Dermis blood vessel endothelial cell (primary cell): Measurements from ENCODE around the gene LMF1. TPM values are rescaled to one million over a fixed set of nuclear protein-coding genes. Genes with fewer than 3 reads are reported as not detected.

Experiments
- DNase-seq: peaks from one replicate; pipeline ENCODE4 v3.0.0; 2010
- total RNA-seq: library from RNA; depleted of rRNA; stranded (reverse); fragments of >200 nt; gene quantifications from 2 replicates; pipeline ENCODE4 v1.2.3, GENCODE V29; 2014

Gene LMF1
- total RNA-seq, 1 donor from 2014 or later: 14.6 TPM

GRCh38 chr16:927931-928330 is 42.9 kb downstream of the LMF1 start:
- no peak for DNase-seq

GRCh38 chr16:927406-927805 is 43.4 kb downstream of the LMF1 start:
- no peak for DNase-seq

- no peak for DNase-seq
Measured at GRCh38 chr16:926715-927114, 44.1 kb downstream of the LMF1 start.

- no peak for DNase-seq
Measured at GRCh38 chr16:924806-925205, 46.0 kb downstream of the LMF1 start.

- DNase-seq: no peak
Measured at GRCh38 chr16:924063-924462, 46.7 kb downstream of the LMF1 start.

- DNase-seq: no peak
Measured at GRCh38 chr16:923184-923583, 47.6 kb downstream of the LMF1 start.

GRCh38 chr16:922051-922450 is 48.7 kb downstream of the LMF1 start:
- DNase-seq: no peak

GRCh38 chr16:921321-921905 is 49.4 kb downstream of the LMF1 start:
- DNase-seq: no peak

GRCh38 chr16:920717-921116 is 50.1 kb downstream of the LMF1 start:
- DNase-seq: no peak

- DNase-seq: peak; percentile 32
Measured at GRCh38 chr16:920051-920681, 50.6 kb downstream of the LMF1 start.

- no peak for DNase-seq
Measured at GRCh38 chr16:919658-920050, 51.1 kb downstream of the LMF1 start.

GRCh38 chr16:918741-919657 is 51.8 kb downstream of the LMF1 start:
- DNase-seq: no peak

GRCh38 chr16:918068-918467 is 52.7 kb downstream of the LMF1 start:
- peak; percentile 8 for DNase-seq

- no peak for DNase-seq
Measured at GRCh38 chr16:917591-918061, 53.2 kb downstream of the LMF1 start.

- no peak for DNase-seq
Measured at GRCh38 chr16:916035-916799, 54.6 kb downstream of the LMF1 start.

GRCh38 chr16:915546-915945 is 55.2 kb downstream of the LMF1 start:
- no peak for DNase-seq

GRCh38 chr16:914440-914839 is 56.3 kb downstream of the LMF1 start:
- peak; percentile 6 for DNase-seq

GRCh38 chr16:913817-914439 is 56.9 kb downstream of the LMF1 start:
- DNase-seq: no peak

GRCh38 chr16:912684-913613 is 57.8 kb downstream of the LMF1 start:
- DNase-seq: no peak

GRCh38 chr16:912322-912683 is 58.5 kb downstream of the LMF1 start:
- no peak for DNase-seq

- DNase-seq: no peak
Measured at GRCh38 chr16:911604-912321, 59.0 kb downstream of the LMF1 start.
